Bone marrow (tissue), 2 donors: Measurements from ENCODE around the gene RALB.

Source experiments
- DNase-seq, 2 donors: peaks; one replicate each; lab custom pipeline; 2025; lab: John Stamatoyannopoulos, UW

The RALB gene

GRCh38 chr2:120338015-120338414 lies 85.4 kb downstream of the RALB start:
- DNase-seq: no peak

- DNase-seq: no peak
Measured at GRCh38 chr2:120341977-120342376, 89.3 kb downstream of the RALB start.

- no peak for DNase-seq
Measured at GRCh38 chr2:120342446-120342845, 89.8 kb downstream of the RALB start.

GRCh38 chr2:120343100-120343432 lies 90.4 kb downstream of the RALB start:
- no peak for DNase-seq

- DNase-seq: peak; percentile 24 to 39
Measured at GRCh38 chr2:120343433-120344105, 90.9 kb downstream of the RALB start.
